Ovary (tissue), 9 donors: ENCODE measurements around the gene SSMEM1. TPM values are rescaled to one million over a fixed set of nuclear protein-coding genes. Genes with fewer than 3 reads are reported as not detected.
"Not testable (repeated sequence)": the region's sequence is repeated elsewhere in the genome, so short reads cannot be mapped to it uniquely, and the experiment has no call there.

Source experiments
- DNase-seq, 5 donors: peaks; one replicate each; pipeline ENCODE4 v3.0.0-alpha.2; 2019 to 2020
- H3K27ac ChIP-seq, 2 donors: fragments of 200-600 bp; one replicate each; pipeline versions ENCODE4 v1.5.1 to v1.8.0; 2019 to 2022
- H3K27me3 ChIP-seq: fragments of 200-600 bp; one replicate; pipeline ENCODE4 v1.8.0; 2022
- H3K36me3 ChIP-seq: fragments of 200-600 bp; sonication (generic); one replicate; pipeline ENCODE4 v1.5.1; 2019
- H3K4me1 ChIP-seq: one replicate; pipeline ENCODE4 v1.8.1; 2013; ENCODE audit warnings: mild to moderate bottlenecking, moderate library complexity; ENCODE audit not compliant: insufficient read depth
- H3K4me3 ChIP-seq: fragments of 200-600 bp; sonication (generic); one replicate; pipeline ENCODE4 v1.5.1; 2017
- H3K9me3 ChIP-seq, 2 donors: fragments of 200-600 bp in 1 of 2; sonication (generic) in 1 of 2; one replicate each; pipeline versions ENCODE4 v1.5.1 to v1.8.1; 2013 to 2019; ENCODE audit warnings: mild to moderate bottlenecking in 1 of 2, moderate library complexity in 1 of 2
- EP300 ChIP-seq: sonication (generic); formaldehyde crosslinking; IDR thresholded peaks from one replicate; pipeline ENCODE4 v1.6.1; 2017; ENCODE audit warnings: antibody characterized with exemption
- POLR2A ChIP-seq: fragments of 450-650 bp; IDR thresholded peaks from one replicate; pipeline ENCODE4 v1.6.1; 2017; ENCODE audit warnings: antibody characterized with exemption, mild to moderate bottlenecking, moderate library complexity
- WGBS, 3 donors: extraction: QIAGEN DNeasy Blood & Tissue Kit in 1 of 3; methylation state at CpG; one replicate each; pipeline versions ENCODE4 v1.1.5 to v1.1.7; 2013 to 2017; 5-methylcytosine and 5-hydroxymethylcytosine counted together
- intact Hi-C, 4 donors: fragments of 100-400 bp; cut with DNase I; formaldehyde crosslinking; loops; one replicate each; pipeline versions ENCODE4 v1.11.0 to v1.15.1; 2022 to 2023
- polyA plus RNA-seq, 2 donors: library from polyadenylated mRNA; stranded (reverse); fragments of 200-250 nt in 1 of 2; fragments of 350-450 nt in 1 of 2; fragmentation: Illumina TruSeq in 1 of 2; extraction: RNeasy Lipid Tissue Mini Kit (QIAGEN cat#74804) in 1 of 2; gene quantifications; one replicate each; pipeline ENCODE4 v1.2.3, GENCODE V29; 2013 to 2014
- total RNA-seq, 7 donors: library from RNA; depleted of rRNA in 2 of 7; stranded (reverse); fragments of >200 nt in 2 of 7; fragmentation: NEBNext Ultra II Directional in 3 of 7; extraction: Animal tissue kit (Norgen Biotek cat#: 25700) in 3 of 7; gene quantifications; one replicate each; pipeline versions ENCODE4 v1.1.0 to v1.2.4, GENCODE V29; 2016 to 2023
- TF ChIP-seq, protein P1 (sequence below), 3 donors: fragments of 450-650 bp in 2 of 3; fragments of 200-600 bp in 1 of 3; IDR thresholded peaks; one replicate each; pipeline versions ENCODE4 v1.5.1 to v1.8.0; 2016 to 2022; ENCODE audit warnings: antibody characterized with exemption in 3 of 3, mild to moderate bottlenecking in 1 of 3
- donor health status: DM: no; HTN: no; CAD: no; lungs with moderate emphysema.
- donor health status: DM: no; HTN: no; CAD: no.
- donor health status: Bipolar disorder and iron deficiency.
- donor health status: DM: yes; HTN: yes; CAD: no.
- donor health status: DM: no; HTN: no; CAD: no.
- donor health status: DM: yes; HTN: yes; CAD: no.

Gene SSMEM1
- total and polyA plus RNA-seq, 9 donors, result not detected

- WGBS, 3 donors, result 88 to 93% (median 90%) methylated on average over 9 of the region's 9 CpGs
- H3K9me3 ChIP-seq, result no peaks in the 10 kb centered on the region
- no peak overlapping the region for H3K27ac ChIP-seq
- intact Hi-C loops, result no loop called here
- TF ChIP-seq POLR2A (no peak), EP300 (no peak)
- TF ChIP-seq, protein P1, sequence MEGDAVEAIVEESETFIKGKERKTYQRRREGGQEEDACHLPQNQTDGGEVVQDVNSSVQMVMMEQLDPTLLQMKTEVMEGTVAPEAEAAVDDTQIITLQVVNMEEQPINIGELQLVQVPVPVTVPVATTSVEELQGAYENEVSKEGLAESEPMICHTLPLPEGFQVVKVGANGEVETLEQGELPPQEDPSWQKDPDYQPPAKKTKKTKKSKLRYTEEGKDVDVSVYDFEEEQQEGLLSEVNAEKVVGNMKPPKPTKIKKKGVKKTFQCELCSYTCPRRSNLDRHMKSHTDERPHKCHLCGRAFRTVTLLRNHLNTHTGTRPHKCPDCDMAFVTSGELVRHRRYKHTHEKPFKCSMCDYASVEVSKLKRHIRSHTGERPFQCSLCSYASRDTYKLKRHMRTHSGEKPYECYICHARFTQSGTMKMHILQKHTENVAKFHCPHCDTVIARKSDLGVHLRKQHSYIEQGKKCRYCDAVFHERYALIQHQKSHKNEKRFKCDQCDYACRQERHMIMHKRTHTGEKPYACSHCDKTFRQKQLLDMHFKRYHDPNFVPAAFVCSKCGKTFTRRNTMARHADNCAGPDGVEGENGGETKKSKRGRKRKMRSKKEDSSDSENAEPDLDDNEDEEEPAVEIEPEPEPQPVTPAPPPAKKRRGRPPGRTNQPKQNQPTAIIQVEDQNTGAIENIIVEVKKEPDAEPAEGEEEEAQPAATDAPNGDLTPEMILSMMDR (IDR thresholded peaks at IDR 0.05), result no peak
- no peak for DNase-seq
- no peaks in the 10 kb centered on the region for H3K36me3 ChIP-seq
- no peak overlapping the region for H3K4me3 ChIP-seq
- H3K4me1 ChIP-seq, result no peaks in the 10 kb centered on the region
- H3K27me3 ChIP-seq, result no peaks in the 10 kb centered on the region
These were observed 12.2 kb downstream of the SSMEM1 start for GRCh38 chr7:130219871-130220270.

- Histone ChIP-seq H3K4me3 (no peak overlapping the region), H3K4me1 (no peaks in the 10 kb centered on the region), H3K9me3 (no peaks in the 10 kb centered on the region), H3K27me3 (no peaks in the 10 kb centered on the region), H3K27ac (no peak overlapping the region), H3K36me3 (no peaks in the 10 kb centered on the region)
- 92 to 95% (median 92%) methylated on average over 4 of the region's 4 CpGs for WGBS, 3 donors
- intact Hi-C loops, result no loop called here
- DNase-seq, result no peak
- TF ChIP-seq, protein P1 (IDR thresholded peaks at IDR 0.05), result no peak
- TF ChIP-seq EP300 (no peak), POLR2A (no peak)
These were observed 14.1 kb downstream of the SSMEM1 start for GRCh38 chr7:130221746-130222145.

GRCh38 chr7:130223646-130224045, 16.0 kb downstream of the SSMEM1 start:
- intact Hi-C loops, result no loop called here
- Histone ChIP-seq H3K36me3 (no peaks in the 10 kb centered on the region), H3K9me3 (no peaks in the 10 kb centered on the region), H3K4me3 (no peak overlapping the region), H3K27me3 (no peaks in the 10 kb centered on the region), H3K27ac (no peak overlapping the region), H3K4me1 (no peaks in the 10 kb centered on the region)
- 88 to 100% (median 92%) methylated on average over 1 of the region's 1 CpG for WGBS, 3 donors
- TF ChIP-seq, protein P1 (IDR thresholded peaks at IDR 0.05), result no peak
- no peak for TF ChIP-seq EP300
- no peak for TF ChIP-seq POLR2A
- DNase-seq, result no peak

DNA sequence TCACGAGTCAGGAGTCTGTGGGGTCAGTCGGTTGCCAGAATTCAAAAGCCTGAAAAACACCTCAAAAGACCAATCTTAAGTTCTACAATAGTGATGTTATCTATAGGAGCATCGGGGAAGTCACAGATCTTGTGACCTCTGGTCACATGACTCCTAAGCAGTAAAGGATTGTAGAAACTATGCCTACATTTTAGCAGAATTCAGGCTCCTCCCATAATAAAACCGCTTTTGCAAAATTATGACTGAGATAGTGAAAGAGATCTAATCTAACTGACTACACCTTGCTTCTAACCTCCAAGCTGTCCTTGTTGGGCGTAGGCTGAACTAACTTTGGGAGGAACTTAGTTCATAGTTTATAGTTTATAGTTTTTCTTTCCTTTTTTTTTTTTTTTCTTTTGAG, 16.6 kb downstream of the SSMEM1 start:
- Histone ChIP-seq H3K4me1 (no peaks in the 10 kb centered on the region), H3K36me3 (no peaks in the 10 kb centered on the region), H3K27ac (no peak overlapping the region), H3K9me3 (no peaks in the 10 kb centered on the region), H3K4me3 (no peak overlapping the region), H3K27me3 (no peaks in the 10 kb centered on the region)
- intact Hi-C loops, result no loop called here
- TF ChIP-seq POLR2A (no peak), EP300 (no peak)
- TF ChIP-seq, protein P1 (IDR thresholded peaks at IDR 0.05), result no peak
- 87 to 91% (median 89%) methylated on average over 5 of the region's 5 CpGs for WGBS, 3 donors
- no peak for DNase-seq

DNA sequence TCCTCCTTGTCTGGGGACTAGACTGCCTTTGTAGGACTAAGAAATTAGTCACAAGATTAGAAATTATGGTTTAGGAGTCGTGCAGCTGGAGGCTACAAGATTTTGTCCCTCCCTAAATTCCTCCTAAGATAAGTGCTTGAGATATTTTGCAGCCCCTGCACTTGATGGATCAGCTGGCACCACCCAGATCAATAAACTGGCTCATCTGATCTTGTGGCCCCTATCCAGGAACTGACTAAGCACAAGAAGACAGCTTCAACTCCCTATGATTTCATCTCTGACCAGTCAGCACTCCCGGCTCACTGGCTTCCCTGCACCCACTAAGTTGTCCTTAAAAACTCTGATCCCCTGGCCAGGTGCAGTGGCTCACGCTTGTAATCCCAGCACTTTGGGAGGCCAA, 17.3 kb downstream of the SSMEM1 start:
- H3K27me3 ChIP-seq, H3K4me3 ChIP-seq, H3K27ac ChIP-seq, H3K4me1 ChIP-seq, H3K9me3 ChIP-seq, H3K36me3 ChIP-seq, DNase-seq, intact Hi-C loops: not testable (repeated sequence)
- 41 to 67% (median 46%) methylated on average over 3 of the region's 3 CpGs for WGBS, 3 donors
